Fibroblast of mammary gland (primary cell): ENCODE measurements around the gene SH2D1B.

Source experiments
- DNase-seq: peaks from one replicate; pipeline ENCODE4 v3.0.0-alpha.2; 2010; ENCODE audit warnings: low read depth
- H3K4me3 ChIP-seq: 2 replicates; pipeline ENCODE4 v1.5.1; 2011; ENCODE audit warnings: low read depth, mild to moderate bottlenecking, low read length, moderate library complexity; ENCODE audit not compliant: control insufficient read depth
- CTCF ChIP-seq: conservative IDR thresholded peaks from 2 replicates; pipeline ENCODE4 v1.5.1; 2011; ENCODE audit warnings: low read depth, low read length, inconsistent platforms; ENCODE audit not compliant: control insufficient read depth, insufficient read depth

Gene SH2D1B

GRCh38 chr1:162364498-162364897 is 47.4 kb downstream of the SH2D1B start:
- DNase-seq: no peak
- TF ChIP-seq CTCF: no peak
- H3K4me3 ChIP-seq: no peak overlapping the region

GRCh38 chr1:162363823-162364222 is 48.1 kb downstream of the SH2D1B start:
- TF ChIP-seq CTCF: no peak
- DNase-seq: no peak
- no peak overlapping the region for H3K4me3 ChIP-seq

GRCh38 chr1:162361349-162361748 is 50.6 kb downstream of the SH2D1B start:
- no peak for TF ChIP-seq CTCF
- no peak overlapping the region for H3K4me3 ChIP-seq
- no peak for DNase-seq

- no peak for TF ChIP-seq CTCF
- DNase-seq: no peak
Measured at GRCh38 chr1:162360874-162361260, 51.1 kb downstream of the SH2D1B start.

GRCh38 chr1:162360237-162360873 is 51.6 kb downstream of the SH2D1B start:
- no peak overlapping the region for H3K4me3 ChIP-seq
- no peak for TF ChIP-seq CTCF
- DNase-seq: no peak

More at GRCh38 chr1:162360874-162361260, 51.1 kb downstream of the SH2D1B start:
- H3K4me3 ChIP-seq: no peak overlapping the region

- no peak for DNase-seq
Measured at GRCh38 chr1:162359523-162360236, 52.3 kb downstream of the SH2D1B start.

More at GRCh38 chr1:162359523-162360236, 52.3 kb downstream of the SH2D1B start:
- H3K4me3 ChIP-seq: no peak overlapping the region
- TF ChIP-seq CTCF: no peak
